Activated CD4-positive, alpha-beta T cell treated with anti-CD3 and anti-CD28 coated beads, Interleukin-2, amount 50 U/mL, for 1 hour (primary cell): Measurements from ENCODE around the gene UIMC1.
"Not testable (repeated sequence)": the region's sequence is repeated elsewhere in the genome, so short reads cannot be mapped to it uniquely, and the experiment has no call there.

ENCODE experiments used
- DNase-seq: peaks from one replicate; pipeline ENCODE4 v3.0.0-alpha.2; 2020

Gene UIMC1

GRCh38 chr5:176881816-176882566 lies 124.6 kb downstream of the UIMC1 start:
- no peak for DNase-seq

GRCh38 chr5:176881021-176881749 lies 125.4 kb downstream of the UIMC1 start:
- no peak for DNase-seq

- no peak for DNase-seq
Observed at GRCh38 chr5:176880366-176881020, 126.1 kb downstream of the UIMC1 start.

GRCh38 chr5:176879663-176880361 lies 126.8 kb downstream of the UIMC1 start:
- DNase-seq = no peak

DNA sequence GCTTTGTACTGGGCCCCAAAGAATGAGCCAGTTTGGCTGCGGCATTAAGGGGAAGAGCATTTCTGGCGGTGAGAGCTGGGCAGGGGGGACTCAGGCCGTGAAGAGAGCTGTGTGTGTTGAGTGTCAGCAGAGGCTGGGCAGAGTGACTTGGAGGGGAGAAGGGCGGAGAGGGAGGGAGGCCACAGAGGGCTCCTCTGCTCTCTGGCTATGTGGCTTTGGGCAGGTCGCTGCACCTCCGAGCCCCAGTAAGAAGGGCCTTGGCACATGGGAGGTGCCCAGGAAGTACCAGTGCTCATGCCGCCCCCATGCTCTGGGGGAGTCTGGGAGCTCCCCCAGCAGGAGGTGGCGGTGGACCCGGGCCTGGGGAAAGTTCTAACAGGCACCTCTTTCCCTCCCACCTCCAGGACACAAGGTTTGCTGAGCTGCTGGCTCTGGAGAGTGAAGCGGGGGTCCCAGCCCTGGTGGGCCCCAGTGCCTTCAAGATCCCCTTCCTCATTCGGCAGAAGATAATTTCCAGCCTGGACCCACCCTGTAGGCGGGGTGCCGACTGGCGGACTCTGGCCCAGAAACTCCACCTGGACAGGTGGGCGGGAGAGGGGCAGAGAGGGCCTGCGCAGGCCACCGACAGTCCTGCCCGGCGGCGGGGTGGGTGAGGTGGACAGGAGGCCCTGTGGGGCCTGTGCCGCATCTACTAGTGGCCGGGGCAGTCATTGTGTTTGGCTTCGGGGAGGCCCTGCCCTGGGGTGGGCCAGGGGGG lies 127.5 kb downstream of the UIMC1 start:
- no peak for DNase-seq

DNA sequence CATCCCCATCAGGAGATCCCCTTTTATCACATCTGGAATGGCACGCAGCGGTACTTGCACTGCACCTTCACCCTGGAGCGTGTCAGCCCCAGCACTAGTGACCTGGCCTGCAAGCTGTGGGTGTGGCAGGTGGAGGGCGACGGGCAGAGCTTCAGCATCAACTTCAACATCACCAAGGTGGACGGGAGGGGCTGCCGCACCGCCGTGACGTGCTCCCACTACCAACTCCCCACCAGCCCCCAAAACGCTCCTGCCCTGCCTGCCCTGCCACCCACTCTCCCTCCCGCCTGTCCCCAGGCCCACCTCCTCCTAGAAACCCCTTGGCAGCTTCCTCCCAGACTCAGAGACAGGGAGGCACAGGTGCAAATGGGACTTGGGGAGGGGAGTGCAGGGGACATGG lies 128.1 kb downstream of the UIMC1 start:
- no peak for DNase-seq

GRCh38 chr5:176877793-176878331 lies 128.7 kb downstream of the UIMC1 start:
- DNase-seq = no peak

DNA sequence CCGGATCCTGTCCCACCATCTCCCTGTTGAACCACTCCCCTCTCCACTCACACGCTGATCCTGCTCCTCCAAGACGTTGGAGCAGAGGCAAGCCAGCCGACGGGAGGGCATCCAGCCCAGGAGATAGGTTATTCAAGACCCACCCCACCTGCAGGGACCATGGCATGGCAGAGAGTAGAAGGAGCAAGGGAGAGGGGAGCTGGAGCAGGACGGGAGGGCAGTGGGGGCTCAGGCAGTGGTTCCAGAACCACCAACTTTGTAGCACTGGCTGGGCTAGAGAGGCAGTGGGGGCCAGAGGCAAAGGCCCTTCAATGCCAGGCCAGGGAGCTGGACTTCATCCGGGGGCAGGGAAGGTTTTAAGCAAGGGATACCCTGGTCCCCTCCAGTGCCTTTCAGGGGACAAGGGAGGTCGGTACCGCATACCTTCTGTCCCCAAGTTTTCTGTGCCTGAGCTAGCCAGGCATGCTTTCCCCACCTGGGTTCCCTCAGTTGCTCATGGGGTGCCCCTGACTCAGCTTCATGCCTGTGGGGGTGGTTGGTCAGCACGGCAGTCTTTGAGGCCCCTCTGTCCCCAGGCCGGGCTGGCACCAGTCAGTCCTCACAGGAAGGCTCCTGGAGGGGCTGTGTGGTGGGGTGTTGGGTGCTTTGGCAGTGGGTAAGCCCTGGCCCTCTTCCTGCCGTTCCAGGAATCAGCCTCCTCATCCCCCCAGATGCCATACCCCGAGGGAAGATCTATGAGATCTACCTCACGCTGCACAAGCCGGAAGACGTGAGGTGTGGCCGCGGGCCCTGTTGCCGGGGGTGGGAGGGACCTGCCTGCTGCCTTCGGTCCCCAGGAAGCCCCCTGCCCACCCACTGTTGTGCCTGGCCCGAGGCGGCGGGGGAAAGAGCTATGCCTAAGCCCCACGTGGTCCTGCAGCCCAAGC lies 129.8 kb downstream of the UIMC1 start:
- no peak for DNase-seq

- no peak for DNase-seq
Observed at GRCh38 chr5:176875783-176876505, 130.6 kb downstream of the UIMC1 start.

- no peak for DNase-seq
Observed at GRCh38 chr5:176875014-176875550, 131.5 kb downstream of the UIMC1 start.

- no peak for DNase-seq
Observed at GRCh38 chr5:176874198-176874780, 132.3 kb downstream of the UIMC1 start.

GRCh38 chr5:176873541-176874172 lies 132.9 kb downstream of the UIMC1 start:
- no peak for DNase-seq

DNA sequence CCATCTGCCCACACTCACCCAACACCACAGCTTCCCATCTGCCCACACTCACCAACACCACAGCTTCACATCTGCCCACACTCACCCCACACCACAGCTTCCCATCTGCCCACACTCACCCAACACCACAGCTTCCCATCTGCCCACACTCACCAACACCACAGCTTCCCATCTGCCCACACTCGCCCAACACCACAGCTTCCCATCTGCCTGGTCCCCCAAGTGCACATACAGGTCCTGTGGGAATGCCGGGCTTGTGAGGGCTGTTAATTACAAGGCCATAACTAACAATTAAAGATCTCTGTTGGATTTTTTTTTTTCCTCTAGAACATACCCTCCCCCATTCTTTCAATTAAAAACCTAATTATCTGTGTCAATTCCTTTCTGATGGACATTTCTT lies 133.6 kb downstream of the UIMC1 start:
- not testable (repeated sequence) for DNase-seq

- DNase-seq = not testable (repeated sequence)
Observed at GRCh38 chr5:176872586-176872985, 134.0 kb downstream of the UIMC1 start.

- DNase-seq = not testable (repeated sequence)
Observed at GRCh38 chr5:176870644-176871043, 135.9 kb downstream of the UIMC1 start.

GRCh38 chr5:176870110-176870591 lies 136.4 kb downstream of the UIMC1 start:
- DNase-seq = no peak

- DNase-seq = no peak
Observed at GRCh38 chr5:176869501-176870109, 137.0 kb downstream of the UIMC1 start.

GRCh38 chr5:176868731-176869130 lies 137.8 kb downstream of the UIMC1 start:
- no peak for DNase-seq
